ENCODE measurements around the gene ENG. TPM values are rescaled to one million over a fixed set of nuclear protein-coding genes. Genes with fewer than 3 reads are reported as not detected.

The ENG gene
- total and polyA plus RNA-seq, 2 of the 8 experiments (the other 6 are each of a cell fraction or from before 2014, with no cell fraction given), result 1.8 to 4.4 TPM

GRCh38 chr9:127772603-127773002 lies 81.9 kb downstream of the ENG start (continued):
- TF ChIP-seq CHD7 (IDR thresholded peaks at IDR 0.05; ENCODE audit: insufficient replicate concordance, low read length), result no peak
- no peak for TF ChIP-seq SIX5 (IDR thresholded peaks at IDR 0.05; ENCODE audit: low read depth, low read length)
- no peak for TF ChIP-seq FOSL1 (IDR thresholded peaks at IDR 0.05; ENCODE audit: insufficient read depth, low read depth, low read length)
- TF ChIP-seq RXRA (IDR thresholded peaks at IDR 0.05; ENCODE audit: insufficient read depth, low read depth, low read length), result no peak
- no peak for TF ChIP-seq BCL11A (IDR thresholded peaks at IDR 0.05; ENCODE audit: low read depth in 2 of 2, low read length in 2 of 2)
- no peak for TF ChIP-seq CBX5 (IDR thresholded peaks at IDR 0.05; ENCODE audit: low read depth, low read length)
- no peak for TF ChIP-seq PHF8 (conservative IDR thresholded peaks at IDR 0.05; ENCODE audit: low read depth, low read length)
- no peak for TF ChIP-seq EP300 (IDR thresholded peaks at IDR 0.05; ENCODE audit: borderline replicate concordance in 1 of 2, low read depth in 2 of 2, low read length in 2 of 2)
